Measurements from ENCODE around the gene FKRP. TPM values are rescaled to one million over a fixed set of nuclear protein-coding genes. Genes with fewer than 3 reads are reported as not detected.

The FKRP gene
- total and polyA plus RNA-seq, 2 of the 13 experiments (the other 11 are each of a cell fraction or from before 2014, with no cell fraction given): 7.3 to 9.8 TPM

DNA sequence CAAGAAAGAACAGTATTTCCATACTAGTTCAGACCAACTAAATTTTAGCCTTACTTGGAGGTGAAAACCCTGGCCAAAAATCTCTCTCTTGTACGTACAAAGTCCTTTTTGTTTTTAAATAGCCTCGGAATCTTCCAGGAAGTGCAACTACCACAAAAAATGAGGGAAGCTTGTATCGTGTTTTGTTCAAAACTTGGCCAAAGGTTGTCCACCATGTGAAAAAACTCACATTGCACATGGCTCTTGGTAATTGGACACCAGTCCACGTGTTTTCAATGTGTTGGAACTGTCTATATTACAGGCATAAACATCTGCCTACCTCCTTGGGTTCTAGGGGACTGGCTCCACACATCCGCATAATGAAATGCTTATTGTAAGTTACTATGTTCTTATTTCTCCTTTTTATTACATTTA, 15.6 kb downstream of the FKRP start (continued):
- TF ChIP-seq MAFG (CRISPR knock-in tag; IDR thresholded peaks at IDR 0.05): no peak
- TF ChIP-seq, protein P1, sequence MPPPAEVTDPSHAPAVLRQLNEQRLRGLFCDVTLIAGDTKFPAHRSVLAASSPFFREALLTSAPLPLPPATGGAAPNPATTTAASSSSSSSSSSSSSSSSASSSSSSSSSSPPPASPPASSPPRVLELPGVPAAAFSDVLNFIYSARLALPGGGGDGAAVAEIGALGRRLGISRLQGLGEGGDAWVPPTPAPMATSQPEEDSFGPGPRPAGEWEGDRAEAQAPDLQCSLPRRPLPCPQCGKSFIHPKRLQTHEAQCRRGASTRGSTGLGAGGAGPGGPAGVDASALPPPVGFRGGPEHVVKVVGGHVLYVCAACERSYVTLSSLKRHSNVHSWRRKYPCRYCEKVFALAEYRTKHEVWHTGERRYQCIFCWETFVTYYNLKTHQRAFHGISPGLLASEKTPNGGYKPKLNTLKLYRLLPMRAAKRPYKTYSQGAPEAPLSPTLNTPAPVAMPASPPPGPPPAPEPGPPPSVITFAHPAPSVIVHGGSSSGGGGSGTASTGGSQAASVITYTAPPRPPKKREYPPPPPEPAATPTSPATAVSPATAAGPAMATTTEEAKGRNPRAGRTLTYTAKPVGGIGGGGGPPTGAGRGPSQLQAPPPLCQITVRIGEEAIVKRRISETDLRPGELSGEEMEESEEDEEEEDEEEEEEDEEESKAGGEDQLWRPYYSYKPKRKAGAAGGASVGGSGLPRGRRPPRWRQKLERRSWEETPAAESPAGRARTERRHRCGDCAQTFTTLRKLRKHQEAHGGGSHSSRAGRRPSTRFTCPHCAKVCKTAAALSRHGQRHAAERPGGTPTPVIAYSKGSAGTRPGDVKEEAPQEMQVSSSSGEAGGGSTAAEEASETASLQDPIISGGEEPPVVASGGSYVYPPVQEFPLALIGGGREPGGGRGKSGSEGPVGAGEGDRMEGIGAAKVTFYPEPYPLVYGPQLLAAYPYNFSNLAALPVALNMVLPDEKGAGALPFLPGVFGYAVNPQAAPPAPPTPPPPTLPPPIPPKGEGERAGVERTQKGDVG (CRISPR knock-in tag; IDR thresholded peaks at IDR 0.05; ENCODE audit: borderline replicate concordance): no peak
- TF ChIP-seq, protein P2, sequence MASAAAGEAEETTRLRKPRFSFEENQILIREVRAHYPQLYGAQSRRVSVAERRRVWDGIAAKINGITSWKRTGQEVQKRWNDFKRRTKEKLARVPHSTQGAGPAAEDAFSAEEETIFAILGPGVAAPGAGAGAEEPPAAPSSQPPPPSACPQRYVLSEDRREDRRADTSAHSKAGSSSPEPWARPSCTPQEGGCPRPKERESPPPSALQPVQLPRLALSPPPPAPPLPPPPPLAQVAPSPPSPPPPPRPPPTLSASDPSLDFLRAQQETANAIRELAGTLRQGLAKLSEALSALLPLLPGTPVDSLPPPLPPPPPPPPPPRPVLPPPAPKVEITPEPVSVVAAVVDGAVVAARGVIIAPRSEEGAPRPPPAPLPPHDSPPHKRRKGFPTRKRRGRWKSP (CRISPR knock-in tag; IDR thresholded peaks at IDR 0.05): no peak
- TF ChIP-seq SMARCE1 (IDR thresholded peaks at IDR 0.05; ENCODE audit: borderline replicate concordance): no peak
- TF ChIP-seq, protein P3, sequence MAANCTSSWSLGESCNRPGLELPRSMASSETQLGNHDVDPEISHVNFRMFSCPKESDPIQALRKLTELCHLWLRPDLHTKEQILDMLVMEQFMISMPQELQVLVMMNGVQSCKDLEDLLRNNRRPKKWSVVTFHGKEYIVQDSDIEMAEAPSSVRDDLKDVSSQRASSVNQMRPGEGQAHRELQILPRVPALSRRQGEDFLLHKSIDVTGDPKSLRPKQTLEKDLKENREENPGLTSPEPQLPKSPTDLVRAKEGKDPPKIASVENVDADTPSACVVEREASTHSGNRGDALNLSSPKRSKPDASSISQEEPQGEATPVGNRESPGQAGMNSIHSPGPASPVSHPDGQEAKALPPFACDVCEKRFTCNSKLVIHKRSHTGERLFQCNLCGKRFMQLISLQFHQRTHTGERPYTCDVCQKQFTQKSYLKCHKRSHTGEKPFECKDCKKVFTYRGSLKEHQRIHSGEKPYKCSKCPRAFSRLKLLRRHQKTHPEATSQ (CRISPR knock-in tag; IDR thresholded peaks at IDR 0.05; ENCODE audit: borderline replicate concordance): no peak
- TF ChIP-seq MED1 (CRISPR knock-in tag; IDR thresholded peaks at IDR 0.05): peak; percentile 46; the same call in 1 of the 2 replicates
- TF ChIP-seq HOXA5 (CRISPR knock-in tag; IDR thresholded peaks at IDR 0.05): no peak
- no peak for TF ChIP-seq ZNF552 (CRISPR knock-in tag; IDR thresholded peaks at IDR 0.05; ENCODE audit: borderline replicate concordance)
- TF ChIP-seq, protein P4, sequence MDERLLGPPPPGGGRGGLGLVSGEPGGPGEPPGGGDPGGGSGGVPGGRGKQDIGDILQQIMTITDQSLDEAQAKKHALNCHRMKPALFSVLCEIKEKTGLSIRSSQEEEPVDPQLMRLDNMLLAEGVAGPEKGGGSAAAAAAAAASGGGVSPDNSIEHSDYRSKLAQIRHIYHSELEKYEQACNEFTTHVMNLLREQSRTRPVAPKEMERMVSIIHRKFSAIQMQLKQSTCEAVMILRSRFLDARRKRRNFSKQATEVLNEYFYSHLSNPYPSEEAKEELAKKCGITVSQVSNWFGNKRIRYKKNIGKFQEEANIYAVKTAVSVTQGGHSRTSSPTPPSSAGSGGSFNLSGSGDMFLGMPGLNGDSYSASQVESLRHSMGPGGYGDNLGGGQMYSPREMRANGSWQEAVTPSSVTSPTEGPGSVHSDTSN (CRISPR knock-in tag; IDR thresholded peaks at IDR 0.05): no peak
- no peak for TF ChIP-seq ZBTB21 (CRISPR knock-in tag; IDR thresholded peaks at IDR 0.05)
- TF ChIP-seq PAX8 (CRISPR knock-in tag; IDR thresholded peaks at IDR 0.05; ENCODE audit: borderline replicate concordance): no peak
- TF ChIP-seq, protein P5, sequence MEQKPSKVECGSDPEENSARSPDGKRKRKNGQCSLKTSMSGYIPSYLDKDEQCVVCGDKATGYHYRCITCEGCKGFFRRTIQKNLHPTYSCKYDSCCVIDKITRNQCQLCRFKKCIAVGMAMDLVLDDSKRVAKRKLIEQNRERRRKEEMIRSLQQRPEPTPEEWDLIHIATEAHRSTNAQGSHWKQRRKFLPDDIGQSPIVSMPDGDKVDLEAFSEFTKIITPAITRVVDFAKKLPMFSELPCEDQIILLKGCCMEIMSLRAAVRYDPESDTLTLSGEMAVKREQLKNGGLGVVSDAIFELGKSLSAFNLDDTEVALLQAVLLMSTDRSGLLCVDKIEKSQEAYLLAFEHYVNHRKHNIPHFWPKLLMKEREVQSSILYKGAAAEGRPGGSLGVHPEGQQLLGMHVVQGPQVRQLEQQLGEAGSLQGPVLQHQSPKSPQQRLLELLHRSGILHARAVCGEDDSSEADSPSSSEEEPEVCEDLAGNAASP (CRISPR knock-in tag; IDR thresholded peaks at IDR 0.05; ENCODE audit: borderline replicate concordance): no peak
- TF ChIP-seq ZNF354B (CRISPR knock-in tag; IDR thresholded peaks at IDR 0.05): no peak
- TF ChIP-seq ZUFSP (CRISPR knock-in tag; IDR thresholded peaks at IDR 0.05; ENCODE audit: borderline replicate concordance): no peak
- TF ChIP-seq ZSCAN30 (CRISPR knock-in tag; IDR thresholded peaks at IDR 0.05): no peak
- TF ChIP-seq NAIF1 (CRISPR knock-in tag; IDR thresholded peaks at IDR 0.05; ENCODE audit: borderline replicate concordance): peak; percentile 48; the same call in 1 of the 2 replicates
